Suppressor macrophage treated with lipopolysaccharide for 1 hour (primary cell): Measurements from ENCODE around the gene BTNL8.
"Not testable (repeated sequence)": the region's sequence is repeated elsewhere in the genome, so short reads cannot be mapped to it uniquely, and the experiment has no call there.

Source experiments
- DNase-seq, 3 donors: peaks; one replicate each; pipeline ENCODE4 v3.0.0-alpha.2; 2020 to 2022

Gene BTNL8

GRCh38 chr5:180875860-180876426 lies 23.0 kb upstream of the BTNL8 start:
- no peak for DNase-seq

- DNase-seq, result not testable (repeated sequence)
These were observed 13.0 kb upstream of the BTNL8 start for GRCh38 chr5:180885845-180886529.

GRCh38 chr5:180889381-180889780 lies 9.6 kb upstream of the BTNL8 start:
- DNase-seq, result peak; percentile 51 to 73 (median 59)

- DNase-seq, result not testable (repeated sequence)
These were observed 3.6 kb upstream of the BTNL8 start for GRCh38 chr5:180895330-180895729.

GRCh38 chr5:180900178-180900577 lies 1.2 kb downstream of the BTNL8 start:
- DNase-seq, result no peak

- no peak for DNase-seq
These were observed 2.5 kb downstream of the BTNL8 start for GRCh38 chr5:180901319-180902009.

GRCh38 chr5:180908400-180908799 lies 9.4 kb downstream of the BTNL8 start:
- DNase-seq, result no peak

GRCh38 chr5:180908998-180909731 lies 10.2 kb downstream of the BTNL8 start:
- peak in 2 of 3 donors; percentile 34 to 57 for DNase-seq

- no peak for DNase-seq
These were observed 10.8 kb downstream of the BTNL8 start for GRCh38 chr5:180909782-180910181.

GRCh38 chr5:180910182-180910581 lies 11.2 kb downstream of the BTNL8 start:
- DNase-seq, result no peak

GRCh38 chr5:180910735-180911134 lies 11.8 kb downstream of the BTNL8 start:
- no peak for DNase-seq

- no peak for DNase-seq
These were observed 15.7 kb downstream of the BTNL8 start for GRCh38 chr5:180914646-180915045.

GRCh38 chr5:180915924-180916323 lies 17.0 kb downstream of the BTNL8 start:
- peak in 1 of 3 donors; percentile 11 for DNase-seq

- no peak for DNase-seq
These were observed 19.4 kb downstream of the BTNL8 start for GRCh38 chr5:180918380-180918779.

- DNase-seq, result no peak
These were observed 21.8 kb downstream of the BTNL8 start for GRCh38 chr5:180920710-180921109.

- no peak for DNase-seq
These were observed 24.0 kb downstream of the BTNL8 start for GRCh38 chr5:180922932-180923331.

GRCh38 chr5:180932660-180933059 lies 33.7 kb downstream of the BTNL8 start:
- no peak for DNase-seq

- no peak for DNase-seq
These were observed 36.2 kb downstream of the BTNL8 start for GRCh38 chr5:180935203-180935602.

- DNase-seq, result no peak
These were observed 39.3 kb downstream of the BTNL8 start for GRCh38 chr5:180938294-180938693.

GRCh38 chr5:180950291-180950949 lies 51.5 kb downstream of the BTNL8 start:
- no peak for DNase-seq

- no peak for DNase-seq
These were observed 60.7 kb downstream of the BTNL8 start for GRCh38 chr5:180959661-180960060.

GRCh38 chr5:180960209-180960608 lies 61.2 kb downstream of the BTNL8 start:
- DNase-seq, result no peak

GRCh38 chr5:180969406-180969805 lies 70.4 kb downstream of the BTNL8 start:
- DNase-seq, result no peak
